ENCODE measurements around the gene GOLGA6D. TPM values are rescaled to one million over a fixed set of nuclear protein-coding genes. Genes with fewer than 3 reads are reported as not detected.

The GOLGA6D gene
- total RNA-seq, 1 experiment from 2014 or later: 0.35 TPM

DNA sequence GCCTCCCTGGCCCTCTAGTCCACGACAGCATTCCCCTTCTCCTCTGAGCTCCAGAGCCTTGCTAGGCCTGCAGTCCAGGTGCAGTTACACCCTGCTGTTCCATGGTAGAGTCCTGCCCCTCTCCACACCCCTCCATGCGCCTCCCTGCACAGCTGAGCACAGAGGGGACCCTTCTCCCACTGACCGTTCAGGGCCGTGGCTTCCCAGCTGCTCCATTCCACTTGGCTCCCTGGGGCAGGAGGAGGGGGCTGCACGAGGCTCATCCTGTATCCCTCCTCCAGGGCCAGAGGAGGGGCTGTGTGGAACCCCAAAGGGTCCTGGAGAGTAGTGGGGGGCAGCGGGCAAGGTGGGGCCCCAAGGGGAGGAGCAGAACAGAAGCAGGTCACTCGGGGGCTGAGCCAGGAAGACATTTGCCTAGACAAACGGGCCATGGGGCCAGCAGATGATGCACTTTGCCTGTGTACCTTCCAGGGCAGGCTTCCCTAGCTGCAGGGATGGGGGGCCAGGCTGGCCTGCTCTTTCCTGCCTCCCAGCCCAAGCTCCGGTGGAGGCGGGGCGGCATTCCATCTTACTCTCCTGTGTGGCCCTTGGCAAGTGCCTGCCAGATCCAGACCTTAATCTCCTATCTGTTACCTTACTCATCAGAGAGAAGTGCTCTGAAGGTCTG, 45.2 kb upstream of the GOLGA6D start:
- Histone ChIP-seq H2BK15ac (ENCODE audit: low read depth, low read length) (no peak overlapping the region), H2BK12ac (ENCODE audit: insufficient read length, low read depth, low read length) (no peak overlapping the region), H3K9me3 (ENCODE audit: control insufficient read depth, low read depth, low read length) (no peaks in the 10 kb centered on the region), H4K8ac (replicated peaks; ENCODE audit: insufficient read length, low read depth, low read length) (no peak overlapping the region), H2BK120ac (ENCODE audit: low read depth, low read length, poor library complexity, severe bottlenecking) (no peak overlapping the region), H3K23me2 (ENCODE audit: insufficient read length, low read depth, low read length, poor library complexity, severe bottlenecking) (no peaks in the 10 kb centered on the region), H3K4me2 (ENCODE audit: insufficient read depth, insufficient read length, low read length) (no peak overlapping the region), H2AFZ (ENCODE audit: low read length) (no peak overlapping the region), H2BK20ac (ENCODE audit: low read depth, low read length, poor library complexity, severe bottlenecking) (no peak overlapping the region), H2BK5ac (ENCODE audit: insufficient read length, low read length) (no peak overlapping the region), H3K79me1 (ENCODE audit: insufficient read depth, low read depth, low read length, poor library complexity, severe bottlenecking) (no peaks in the 10 kb centered on the region), H3K18ac (ENCODE audit: insufficient read length, low read depth, low read length) (no peak overlapping the region), H3K14ac (ENCODE audit: insufficient read depth, low read length) (no peak overlapping the region; the same call in 1 of the 2 replicates), H3K56ac (ENCODE audit: insufficient read length, low read depth, low read length) (no peak overlapping the region), H4K20me1 (ENCODE audit: control insufficient read depth, insufficient read depth, insufficient read length) (no peaks in the 10 kb centered on the region), H3K9ac (ENCODE audit: extremely low read depth, insufficient read length, low read length) (no peak overlapping the region), H3K27ac (ENCODE audit: insufficient read length, low read depth, low read length) (no peak overlapping the region), H3K4ac (ENCODE audit: low read depth, low read length) (no peak overlapping the region), H2AK5ac (ENCODE audit: insufficient read length, low read length) (no peak overlapping the region), H3K4me1 (ENCODE audit: insufficient read depth, low read length) (no peaks in the 10 kb centered on the region), H3K23ac (ENCODE audit: insufficient read length, low read depth, low read length) (no peak overlapping the region), H3K27me3 (ENCODE audit: insufficient read depth, low read length) (no peaks in the 10 kb centered on the region), H4K5ac (ENCODE audit: insufficient read length, low read depth, low read length) (no peak overlapping the region), H3T11ph (ENCODE audit: low read length) (no peak overlapping the region), H4K91ac (ENCODE audit: insufficient read length, low read depth, low read length) (no peak overlapping the region), H3K79me2 (ENCODE audit: insufficient read depth, low read length) (no peaks in the 10 kb centered on the region)
- DNase-seq: no peak
- Mint-ChIP-seq H3K27me3 (ENCODE audit: low read depth) (peaks cover 32% of the 10 kb centered on the region), H3K27ac (no peak overlapping the region), H3K4me3 (no peak overlapping the region), H3K9me3 (no peaks in the 10 kb centered on the region; a peak in 1 of 5 replicates), H3K4me1 (peaks cover 0 to 11% of the 10 kb centered on the region in 2 experiments; a peak in 2 of 4 replicates), H3K36me3 (ENCODE audit: insufficient read depth in 1 of 3, low read depth in 3 of 3) (no peaks in the 10 kb centered on the region; a peak in 2 of 7 replicates)
- WGBS (ENCODE audit: extremely low coverage, insufficient read length, low lambda C conversion rate): no CpG with 5 or more reads among the region's 11 CpGs
- TF ChIP-seq, protein P1, sequence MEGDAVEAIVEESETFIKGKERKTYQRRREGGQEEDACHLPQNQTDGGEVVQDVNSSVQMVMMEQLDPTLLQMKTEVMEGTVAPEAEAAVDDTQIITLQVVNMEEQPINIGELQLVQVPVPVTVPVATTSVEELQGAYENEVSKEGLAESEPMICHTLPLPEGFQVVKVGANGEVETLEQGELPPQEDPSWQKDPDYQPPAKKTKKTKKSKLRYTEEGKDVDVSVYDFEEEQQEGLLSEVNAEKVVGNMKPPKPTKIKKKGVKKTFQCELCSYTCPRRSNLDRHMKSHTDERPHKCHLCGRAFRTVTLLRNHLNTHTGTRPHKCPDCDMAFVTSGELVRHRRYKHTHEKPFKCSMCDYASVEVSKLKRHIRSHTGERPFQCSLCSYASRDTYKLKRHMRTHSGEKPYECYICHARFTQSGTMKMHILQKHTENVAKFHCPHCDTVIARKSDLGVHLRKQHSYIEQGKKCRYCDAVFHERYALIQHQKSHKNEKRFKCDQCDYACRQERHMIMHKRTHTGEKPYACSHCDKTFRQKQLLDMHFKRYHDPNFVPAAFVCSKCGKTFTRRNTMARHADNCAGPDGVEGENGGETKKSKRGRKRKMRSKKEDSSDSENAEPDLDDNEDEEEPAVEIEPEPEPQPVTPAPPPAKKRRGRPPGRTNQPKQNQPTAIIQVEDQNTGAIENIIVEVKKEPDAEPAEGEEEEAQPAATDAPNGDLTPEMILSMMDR (conservative IDR thresholded peaks at IDR 0.05): no peak

Data from H9 (cell line).